Measurements from ENCODE around the gene NME5.

Gene NME5

DNA sequence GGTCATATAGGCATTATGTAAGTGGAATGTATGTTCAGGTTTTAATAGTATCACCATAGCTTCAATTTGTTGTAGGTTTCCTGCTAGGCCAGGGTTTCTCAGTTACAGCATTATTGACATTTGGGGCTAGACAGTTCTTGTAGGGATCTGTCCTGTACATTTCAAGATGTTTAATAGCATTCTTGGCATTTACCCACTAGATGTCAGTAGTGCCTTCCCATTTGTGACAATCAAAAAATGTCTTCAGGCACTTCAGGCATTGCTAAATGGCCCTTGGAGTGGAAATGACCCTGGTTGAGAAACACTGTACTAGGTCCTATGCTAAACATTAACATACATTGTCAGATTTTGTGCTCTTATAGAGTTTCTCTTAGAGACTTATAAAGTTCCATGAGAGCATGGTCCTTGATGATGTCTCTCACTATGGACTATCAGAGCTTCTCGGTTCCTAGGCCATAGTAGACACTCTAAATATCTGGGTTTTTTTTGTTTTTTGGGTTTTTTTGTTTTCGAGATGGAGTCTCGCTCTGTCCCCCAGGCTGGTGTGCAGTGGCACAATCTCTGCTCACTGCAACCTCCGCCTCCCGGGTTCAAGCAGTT, 41.1 kb upstream of the NME5 start:
- Mint-ChIP-seq H3K4me3 (no peak overlapping the region), H3K9me3 (no peaks in the 10 kb centered on the region), H3K27ac (no peak overlapping the region), H3K27me3 (ENCODE audit: low read depth, poor library complexity) (no peaks in the 10 kb centered on the region), H3K4me1 (peaks cover 22% of the 10 kb centered on the region), H3K36me3 (ENCODE audit: low read depth) (peaks cover 46% of the 10 kb centered on the region)
- no peak for DNase-seq
- TF ChIP-seq, protein P1, sequence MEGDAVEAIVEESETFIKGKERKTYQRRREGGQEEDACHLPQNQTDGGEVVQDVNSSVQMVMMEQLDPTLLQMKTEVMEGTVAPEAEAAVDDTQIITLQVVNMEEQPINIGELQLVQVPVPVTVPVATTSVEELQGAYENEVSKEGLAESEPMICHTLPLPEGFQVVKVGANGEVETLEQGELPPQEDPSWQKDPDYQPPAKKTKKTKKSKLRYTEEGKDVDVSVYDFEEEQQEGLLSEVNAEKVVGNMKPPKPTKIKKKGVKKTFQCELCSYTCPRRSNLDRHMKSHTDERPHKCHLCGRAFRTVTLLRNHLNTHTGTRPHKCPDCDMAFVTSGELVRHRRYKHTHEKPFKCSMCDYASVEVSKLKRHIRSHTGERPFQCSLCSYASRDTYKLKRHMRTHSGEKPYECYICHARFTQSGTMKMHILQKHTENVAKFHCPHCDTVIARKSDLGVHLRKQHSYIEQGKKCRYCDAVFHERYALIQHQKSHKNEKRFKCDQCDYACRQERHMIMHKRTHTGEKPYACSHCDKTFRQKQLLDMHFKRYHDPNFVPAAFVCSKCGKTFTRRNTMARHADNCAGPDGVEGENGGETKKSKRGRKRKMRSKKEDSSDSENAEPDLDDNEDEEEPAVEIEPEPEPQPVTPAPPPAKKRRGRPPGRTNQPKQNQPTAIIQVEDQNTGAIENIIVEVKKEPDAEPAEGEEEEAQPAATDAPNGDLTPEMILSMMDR (IDR thresholded peaks at IDR 0.05) = peak; percentile 52

DNA sequence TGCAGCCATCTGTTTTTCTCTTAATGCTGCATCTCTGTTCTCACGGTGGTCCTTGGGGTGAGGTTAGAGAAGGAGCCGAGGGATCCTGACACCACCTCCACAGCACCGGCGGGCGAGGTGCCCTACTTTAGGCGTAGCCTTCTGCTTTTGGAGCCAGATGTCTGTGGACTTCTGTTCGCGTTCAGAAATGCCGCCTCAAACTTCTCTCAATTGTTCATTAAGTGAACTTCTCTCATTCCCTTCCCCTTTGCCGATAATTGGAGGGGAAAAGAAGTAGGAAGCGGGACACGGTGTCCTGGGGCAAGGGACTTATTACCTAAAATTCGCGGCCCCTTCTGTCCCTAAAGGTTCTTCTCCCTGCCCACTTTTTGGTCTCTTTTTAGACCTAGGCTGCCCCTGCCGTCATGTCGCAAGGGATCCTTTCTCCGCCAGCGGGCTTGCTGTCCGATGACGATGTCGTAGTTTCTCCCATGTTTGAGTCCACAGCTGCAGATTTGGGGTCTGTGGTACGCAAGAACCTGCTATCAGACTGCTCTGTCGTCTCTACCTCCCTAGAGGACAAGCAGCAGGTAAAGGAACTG, 40.1 kb upstream of the NME5 start:
- no peak overlapping the region for H3K4me3 Mint-ChIP-seq
- no peak overlapping the region for H3K27ac Mint-ChIP-seq
- H3K4me1 Mint-ChIP-seq = peaks cover 22% of the 10 kb centered on the region
- H3K27me3 Mint-ChIP-seq (ENCODE audit: low read depth, poor library complexity) = no peaks in the 10 kb centered on the region
- no peaks in the 10 kb centered on the region for H3K9me3 Mint-ChIP-seq
- TF ChIP-seq, protein P1 (IDR thresholded peaks at IDR 0.05) = no peak
- H3K36me3 Mint-ChIP-seq (ENCODE audit: low read depth) = peaks cover 43% of the 10 kb centered on the region
- peak; percentile 16 for DNase-seq

DNA sequence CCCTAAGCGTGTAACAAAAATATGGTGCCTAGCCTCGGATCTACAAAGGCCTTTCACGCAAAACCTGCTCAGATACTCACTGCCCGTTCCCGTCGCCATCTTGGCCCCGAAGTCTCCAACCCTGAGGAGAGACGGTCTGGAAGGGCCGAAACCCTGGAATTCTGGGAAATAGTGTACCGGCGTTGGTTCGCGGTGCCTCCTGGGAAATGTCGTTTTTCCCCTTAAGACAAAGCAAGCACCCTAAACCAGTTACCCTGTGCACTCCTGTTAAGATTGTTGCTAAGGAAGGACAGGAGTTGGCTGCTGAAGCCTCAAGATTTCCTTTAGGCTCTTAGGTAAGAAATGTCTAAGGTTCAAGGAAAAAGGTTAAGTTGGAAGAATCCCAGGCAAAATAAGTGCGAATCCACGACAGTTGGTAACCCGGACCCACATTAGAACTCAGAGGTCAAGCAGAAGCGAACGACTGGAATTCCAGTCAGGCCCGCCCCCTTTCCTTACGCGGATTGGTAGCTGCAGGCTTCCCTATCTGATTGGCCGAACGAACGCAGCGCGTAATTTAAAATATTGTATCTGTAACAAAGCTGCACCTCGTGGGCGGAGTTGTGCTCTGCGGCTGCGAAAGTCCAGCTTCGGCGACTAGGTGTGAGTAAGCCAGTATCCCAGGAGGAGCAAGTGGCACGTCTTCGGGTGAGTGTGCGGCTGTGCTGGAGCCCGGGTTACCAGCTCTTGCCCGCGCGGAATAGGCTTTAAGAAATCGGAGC, 39.5 kb upstream of the NME5 start, which contains the start of the genes BRD8 and KIF20A:
Gene BRD8 (minus strand): TSS at position 115 of the 761 bp plus-strand sequence. CDS start 16 bp downstream, at position 99.
Gene KIF20A (plus strand): TSS at position 597 of the 761 bp plus-strand sequence. CDS start 569 bp downstream, outside the sequence.
- peaks cover 43% of the 10 kb centered on the region for H3K36me3 Mint-ChIP-seq (ENCODE audit: low read depth)
- TF ChIP-seq, protein P1 (IDR thresholded peaks at IDR 0.05) = no peak

DNA sequence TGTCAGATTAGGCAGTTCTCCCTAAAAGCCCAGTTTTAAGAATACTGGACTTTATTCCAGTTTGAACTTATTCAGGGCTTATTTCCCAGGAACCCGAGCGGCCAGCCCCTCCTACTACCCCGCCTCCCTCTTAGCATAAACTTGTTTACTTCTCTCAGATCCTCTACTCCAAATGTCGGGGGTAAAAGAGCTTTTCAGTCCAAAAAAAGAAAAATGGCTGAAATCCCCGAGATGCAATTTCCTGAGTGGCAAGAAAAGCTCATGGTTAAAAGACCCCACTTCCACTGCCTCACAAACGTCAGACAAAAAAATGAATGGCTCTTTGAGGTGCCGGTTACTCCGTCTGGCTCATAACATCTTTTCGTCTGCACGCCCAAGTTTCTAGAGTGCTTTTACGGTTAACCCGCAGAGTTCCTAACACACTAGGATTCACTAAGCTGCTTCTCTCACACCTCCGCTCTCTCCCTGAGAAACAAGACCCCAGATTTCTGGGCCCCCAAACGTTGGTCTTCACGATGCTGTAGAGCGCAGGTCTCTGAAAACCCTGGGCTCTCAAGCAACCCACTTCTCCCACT, 38.8 kb upstream of the NME5 start:
- Mint-ChIP-seq H3K27ac (no peak overlapping the region), H3K4me3 (no peak overlapping the region), H3K36me3 (ENCODE audit: low read depth) (peaks cover 41% of the 10 kb centered on the region), H3K27me3 (ENCODE audit: low read depth, poor library complexity) (no peaks in the 10 kb centered on the region), H3K4me1 (peaks cover 22% of the 10 kb centered on the region), H3K9me3 (no peaks in the 10 kb centered on the region)
- TF ChIP-seq, protein P1 (IDR thresholded peaks at IDR 0.05) = no peak
- peak; percentile 13 for DNase-seq

More for the DNA sequence above, 39.5 kb upstream of the NME5 start, which contains the start of the genes BRD8 and KIF20A:
- no peak within 1 kb of the TSS for H3K27ac Mint-ChIP-seq
- peak; percentile 95 for DNase-seq
- H3K9me3 Mint-ChIP-seq = no peaks in the 10 kb centered on the region
- H3K27me3 Mint-ChIP-seq (ENCODE audit: low read depth, poor library complexity) = no peaks in the 10 kb centered on the region
- no peak within 1 kb of the TSS for H3K4me3 Mint-ChIP-seq
- peaks cover 22% of the 10 kb centered on the region for H3K4me1 Mint-ChIP-seq

DNA sequence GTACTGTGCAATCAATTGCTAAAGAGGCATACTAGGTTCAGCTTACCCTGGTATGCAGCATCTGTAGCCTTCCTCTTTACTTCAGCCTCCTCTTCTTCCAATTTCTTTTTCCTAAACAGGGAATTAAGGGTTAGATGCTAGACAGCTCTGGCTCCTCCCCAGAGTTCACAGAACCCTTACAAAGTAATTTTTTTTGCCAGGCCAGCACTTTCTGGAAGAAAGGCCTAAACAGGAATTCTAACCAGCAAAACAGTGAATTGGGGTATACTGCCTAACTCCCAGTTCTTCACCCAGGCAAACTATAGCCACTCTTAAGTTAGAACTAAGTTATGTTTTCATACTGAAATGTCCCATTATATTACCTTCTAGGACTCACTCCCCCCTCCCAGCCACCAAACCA, 31.1 kb upstream of the NME5 start:
- TF ChIP-seq, protein P1 (IDR thresholded peaks at IDR 0.05) = no peak
- Mint-ChIP-seq H3K36me3 (ENCODE audit: low read depth) (peaks cover 89% of the 10 kb centered on the region), H3K4me3 (no peak overlapping the region), H3K27ac (no peak overlapping the region), H3K4me1 (no peaks in the 10 kb centered on the region), H3K27me3 (ENCODE audit: low read depth, poor library complexity) (no peaks in the 10 kb centered on the region), H3K9me3 (no peaks in the 10 kb centered on the region)
- no peak for DNase-seq

All from nephron progenitor cell (in vitro differentiated cells).